H9 (cell line): Measurements from ENCODE around the gene FNIP2. TPM values are rescaled to one million over a fixed set of nuclear protein-coding genes. Genes with fewer than 3 reads are reported as not detected.
"Not testable (repeated sequence)": the region's sequence is repeated elsewhere in the genome, so short reads cannot be mapped to it uniquely, and the experiment has no call there.

Experiments
- DNase-seq: peaks from one replicate; pipeline ENCODE4 v3.0.0-alpha.2; 2017
- H2AFZ ChIP-seq: one replicate; pipeline ENCODE4 v1.6.1; 2013; ENCODE audit warnings: mild to moderate bottlenecking, low read length, control low read depth, moderate library complexity
- H2AK5ac ChIP-seq: 2 replicates; pipeline ENCODE4 v1.6.1; 2013; ENCODE audit warnings: low read length, control low read depth, mixed read lengths; ENCODE audit not compliant: insufficient read length
- H2BK120ac ChIP-seq: one replicate; pipeline ENCODE4 v1.6.1; 2013; ENCODE audit warnings: low read depth, mild to moderate bottlenecking, low read length, control low read depth, inconsistent platforms; ENCODE audit not compliant: poor library complexity, severe bottlenecking
- H2BK12ac ChIP-seq: 2 replicates; pipeline ENCODE4 v1.6.1; 2013; ENCODE audit warnings: low read length, control low read depth, mixed read lengths, low read depth; ENCODE audit not compliant: insufficient read length
- H2BK15ac ChIP-seq: 2 replicates; pipeline ENCODE4 v1.6.1; 2013; ENCODE audit warnings: low read depth, low read length, control low read depth
- H2BK20ac ChIP-seq: one replicate; pipeline ENCODE4 v1.6.1; 2013; ENCODE audit warnings: low read depth, mild to moderate bottlenecking, low read length, control low read depth, inconsistent platforms; ENCODE audit not compliant: poor library complexity, severe bottlenecking
- H2BK5ac ChIP-seq: 2 replicates; pipeline ENCODE4 v1.6.1; 2013; ENCODE audit warnings: low read length, control low read depth, mixed read lengths; ENCODE audit not compliant: insufficient read length
- H3K14ac ChIP-seq: 2 replicates; pipeline ENCODE4 v1.6.1; 2013; ENCODE audit warnings: low read length, control low read depth; ENCODE audit not compliant: insufficient read depth
- H3K18ac ChIP-seq: 2 replicates; pipeline ENCODE4 v1.6.1; 2013; ENCODE audit warnings: low read depth, mild to moderate bottlenecking, mixed read lengths, low read length, control low read depth; ENCODE audit not compliant: insufficient read length
- H3K23ac ChIP-seq: 2 replicates; pipeline ENCODE4 v1.6.1; 2013; ENCODE audit warnings: low read length, control low read depth, mixed read lengths, low read depth; ENCODE audit not compliant: insufficient read length
- H3K23me2 ChIP-seq: 2 replicates; pipeline ENCODE4 v1.6.1; 2013; ENCODE audit warnings: low read depth, mild to moderate bottlenecking, mixed read lengths, low read length, control low read depth; ENCODE audit not compliant: insufficient read length, poor library complexity, severe bottlenecking
- H3K27ac ChIP-seq: 2 replicates; pipeline ENCODE4 v1.5.1; 2013; ENCODE audit warnings: low read length, control low read depth, mixed read lengths, low read depth; ENCODE audit not compliant: insufficient read length
- H3K27me3 ChIP-seq: 2 replicates; pipeline ENCODE4 v1.6.1; 2013; ENCODE audit warnings: low read length, control low read depth, inconsistent platforms; ENCODE audit not compliant: insufficient read depth
- H3K4ac ChIP-seq: 2 replicates; pipeline ENCODE4 v1.6.1; 2013; ENCODE audit warnings: low read depth, mild to moderate bottlenecking, control low read depth, inconsistent platforms, low read length, moderate library complexity
- H3K4me1 ChIP-seq: 2 replicates; pipeline ENCODE4 v1.6.1; 2013; ENCODE audit warnings: low read length, control low read depth, inconsistent platforms; ENCODE audit not compliant: insufficient read depth
- H3K4me2 ChIP-seq: 2 replicates; pipeline ENCODE4 v1.6.1; 2013; ENCODE audit warnings: low read length, control low read depth, mixed read lengths; ENCODE audit not compliant: insufficient read length, insufficient read depth
- H3K56ac ChIP-seq: 2 replicates; pipeline ENCODE4 v1.6.1; 2013; ENCODE audit warnings: low read depth, mild to moderate bottlenecking, mixed read lengths, low read length, control low read depth; ENCODE audit not compliant: insufficient read length
- H3K79me1 ChIP-seq: 2 replicates; pipeline ENCODE4 v1.6.1; 2013; ENCODE audit warnings: low read depth, mild to moderate bottlenecking, moderate library complexity, low read length, control low read depth, inconsistent platforms; ENCODE audit not compliant: insufficient read depth, poor library complexity, severe bottlenecking
- H3K79me2 ChIP-seq: 2 replicates; pipeline ENCODE4 v1.6.1; 2013; ENCODE audit warnings: low read length, control low read depth, inconsistent platforms; ENCODE audit not compliant: insufficient read depth
- H3K9ac ChIP-seq: 2 replicates; pipeline ENCODE4 v1.6.1; 2013; ENCODE audit warnings: low read length, control low read depth, mixed read lengths; ENCODE audit not compliant: insufficient read length; ENCODE audit errors: extremely low read depth
- H3K9me3 ChIP-seq: one replicate; pipeline ENCODE4 v1.6.1; 2013; ENCODE audit warnings: low read depth, low read length, inconsistent platforms; ENCODE audit not compliant: control insufficient read depth
- H3T11ph ChIP-seq: one replicate; pipeline ENCODE4 v1.6.1; 2013; ENCODE audit warnings: mild to moderate bottlenecking, low read length, control low read depth, inconsistent platforms
- H4K20me1 ChIP-seq: one replicate; pipeline ENCODE4 v1.6.1; 2013; ENCODE audit not compliant: control insufficient read depth, insufficient read length, insufficient read depth
- H4K5ac ChIP-seq: 2 replicates; pipeline ENCODE4 v1.6.1; 2013; ENCODE audit warnings: low read depth, mild to moderate bottlenecking, mixed read lengths, low read length, control low read depth; ENCODE audit not compliant: insufficient read length
- H4K8ac ChIP-seq: replicated peaks from 2 replicates; pipeline ENCODE4 v1.6.1; 2013; ENCODE audit warnings: low read length, control low read depth, mixed read lengths, low read depth; ENCODE audit not compliant: insufficient read length
- H4K91ac ChIP-seq: 2 replicates; pipeline ENCODE4 v1.6.1; 2013; ENCODE audit warnings: low read depth, mild to moderate bottlenecking, moderate library complexity, mixed read lengths, low read length, control low read depth; ENCODE audit not compliant: insufficient read length
- H3K27ac Mint-ChIP-seq, 3 experiments: 2 replicates in 2 of 3; 3 replicates in 1 of 3; pipeline ENCODE4 v1.8.0; 2020 to 2021; ENCODE audit warnings: mixed read lengths in 3 of 3, mild to moderate bottlenecking in 1 of 3, moderate library complexity in 1 of 3
- H3K27me3 Mint-ChIP-seq: 2 replicates; pipeline ENCODE4 v1.8.0; 2021; ENCODE audit warnings: low read depth, mild to moderate bottlenecking, moderate library complexity, mixed read lengths
- H3K36me3 Mint-ChIP-seq, 3 experiments: 2 replicates in 2 of 3; 3 replicates in 1 of 3; pipeline ENCODE4 v1.8.0; 2020 to 2021; ENCODE audit warnings: low read depth in 3 of 3, mixed read lengths in 3 of 3; ENCODE audit not compliant: insufficient read depth in 1 of 3
- H3K4me1 Mint-ChIP-seq, 2 experiments: 2 replicates each; pipeline ENCODE4 v1.8.0; 2020; ENCODE audit warnings: mixed read lengths in 2 of 2
- H3K4me3 Mint-ChIP-seq, 2 experiments: 2 replicates in 1 of 2; 3 replicates in 1 of 2; pipeline ENCODE4 v1.8.0; 2020 to 2021; ENCODE audit warnings: mild to moderate bottlenecking in 2 of 2, mixed read lengths in 2 of 2, moderate library complexity in 1 of 2
- H3K9me3 Mint-ChIP-seq, 2 experiments: 2 replicates in 1 of 2; 3 replicates in 1 of 2; pipeline ENCODE4 v1.8.0; 2020; ENCODE audit warnings: mild to moderate bottlenecking in 2 of 2, mixed read lengths in 2 of 2, moderate library complexity in 1 of 2
- WGBS: extraction: QIAGEN DNeasy Blood & Tissue Kit; methylation state at CpG from one replicate; pipeline ENCODE4 v1.1.7; 2013; ENCODE audit warnings: missing lambda C conversion rate, low lambda C conversion rate, mixed read lengths; ENCODE audit not compliant: insufficient read length; ENCODE audit errors: extremely low coverage; 5-methylcytosine and 5-hydroxymethylcytosine counted together
- total RNA-seq: library from RNA; stranded (reverse); gene quantifications from 2 replicates; pipeline ENCODE4 v1.2.1, GENCODE V29; 2021
- TF ChIP-seq, protein P1 (sequence below): fragments of 200-600 bp; sonication (generic); conservative IDR thresholded peaks from 3 replicates; pipeline ENCODE4 v1.8.0; 2021; ENCODE audit warnings: antibody characterized with exemption, mild to moderate bottlenecking

FNIP2 gene
- total RNA-seq, 1 experiment from 2014 or later = 9.6 TPM

DNA sequence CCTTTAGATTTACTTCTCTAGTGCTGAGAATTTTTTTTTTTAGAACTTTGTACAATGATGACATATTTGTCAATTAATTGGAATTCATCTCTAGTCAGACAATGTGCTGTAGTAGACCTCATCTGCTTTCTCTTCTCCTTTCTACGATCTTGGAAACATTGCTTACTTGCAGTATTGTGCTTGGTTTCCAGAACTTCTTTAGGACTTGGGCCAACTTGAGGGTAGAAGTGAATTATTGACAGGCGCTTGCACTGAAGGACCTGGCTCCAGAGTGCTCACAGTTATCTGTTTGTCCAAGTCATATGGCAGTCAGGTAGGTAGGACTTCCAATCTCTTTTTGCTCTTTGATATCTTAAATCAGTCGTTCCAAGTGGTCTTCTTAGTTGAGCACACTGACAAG is 39.6 kb downstream of the FNIP2 start:
- Mint-ChIP-seq H3K4me3 (no peak overlapping the region), H3K36me3 (no peaks in the 10 kb centered on the region), H3K9me3 (no peaks in the 10 kb centered on the region), H3K27me3 (no peaks in the 10 kb centered on the region), H3K27ac (peak overlapping the region in 1 of 3 experiments; percentile 9; a peak in 3 of 7 replicates), H3K4me1 (peaks cover 17 to 19% of the 10 kb centered on the region in 2 experiments)
- Histone ChIP-seq H2BK15ac (no peak overlapping the region), H2BK12ac (no peak overlapping the region), H3K9me3 (no peaks in the 10 kb centered on the region), H3K14ac (no peak overlapping the region), H3K23me2 (no peaks in the 10 kb centered on the region), H3K27ac (no peak overlapping the region), H3K4ac (no peak overlapping the region), H3K9ac (no peak overlapping the region), H4K91ac (no peak overlapping the region), H3K79me1 (no peaks in the 10 kb centered on the region), H2BK5ac (no peak overlapping the region), H2BK20ac (no peak overlapping the region), H3K4me1 (peaks cover 4% of the 10 kb centered on the region; the same call in 1 of the 2 replicates), H2BK120ac (no peak overlapping the region), H4K20me1 (no peaks in the 10 kb centered on the region), H2AFZ (no peak overlapping the region), H4K5ac (no peak overlapping the region), H3K23ac (no peak overlapping the region), H4K8ac (no peak overlapping the region), H2AK5ac (no peak overlapping the region), H3K79me2 (0 out of 2 replicates have a peak, but pooled peaks cover 2% of the 10 kb centered on the region), H3T11ph (no peak overlapping the region), H3K18ac (no peak overlapping the region), H3K4me2 (no peak overlapping the region), H3K56ac (no peak overlapping the region), H3K27me3 (no peaks in the 10 kb centered on the region; the same call in 1 of the 2 replicates)
- WGBS = no CpG with 5 or more reads among the region's 3 CpGs
- TF ChIP-seq, protein P1, sequence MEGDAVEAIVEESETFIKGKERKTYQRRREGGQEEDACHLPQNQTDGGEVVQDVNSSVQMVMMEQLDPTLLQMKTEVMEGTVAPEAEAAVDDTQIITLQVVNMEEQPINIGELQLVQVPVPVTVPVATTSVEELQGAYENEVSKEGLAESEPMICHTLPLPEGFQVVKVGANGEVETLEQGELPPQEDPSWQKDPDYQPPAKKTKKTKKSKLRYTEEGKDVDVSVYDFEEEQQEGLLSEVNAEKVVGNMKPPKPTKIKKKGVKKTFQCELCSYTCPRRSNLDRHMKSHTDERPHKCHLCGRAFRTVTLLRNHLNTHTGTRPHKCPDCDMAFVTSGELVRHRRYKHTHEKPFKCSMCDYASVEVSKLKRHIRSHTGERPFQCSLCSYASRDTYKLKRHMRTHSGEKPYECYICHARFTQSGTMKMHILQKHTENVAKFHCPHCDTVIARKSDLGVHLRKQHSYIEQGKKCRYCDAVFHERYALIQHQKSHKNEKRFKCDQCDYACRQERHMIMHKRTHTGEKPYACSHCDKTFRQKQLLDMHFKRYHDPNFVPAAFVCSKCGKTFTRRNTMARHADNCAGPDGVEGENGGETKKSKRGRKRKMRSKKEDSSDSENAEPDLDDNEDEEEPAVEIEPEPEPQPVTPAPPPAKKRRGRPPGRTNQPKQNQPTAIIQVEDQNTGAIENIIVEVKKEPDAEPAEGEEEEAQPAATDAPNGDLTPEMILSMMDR = no peak
- no peak for DNase-seq

DNA sequence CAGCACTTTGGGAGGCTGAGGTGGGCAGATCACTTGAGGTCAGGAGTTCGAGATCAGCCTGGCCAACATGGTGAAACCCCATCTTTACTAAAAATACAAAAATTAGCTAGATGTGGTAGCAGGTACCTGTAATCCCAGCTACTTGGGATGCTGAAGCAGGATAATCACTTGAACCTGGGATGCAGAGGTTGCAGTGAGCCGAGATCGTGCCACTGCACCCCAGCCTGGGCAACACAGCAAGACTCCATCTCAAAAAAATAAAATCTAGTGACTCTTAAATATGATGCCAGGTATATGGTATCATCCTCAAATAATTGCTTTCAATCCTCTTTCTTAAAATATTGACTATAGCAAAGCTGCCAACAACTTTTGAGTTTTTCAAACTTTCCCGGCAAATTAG is 40.4 kb downstream of the FNIP2 start:
- H4K5ac ChIP-seq, H2AFZ ChIP-seq, H2AK5ac ChIP-seq, H3K18ac ChIP-seq, H2BK5ac ChIP-seq, H3K9me3 Mint-ChIP-seq, H4K20me1 ChIP-seq, H3K4me2 ChIP-seq, H3K23me2 ChIP-seq, H4K91ac ChIP-seq, H3K4me1 ChIP-seq, H3K4ac ChIP-seq, H3K56ac ChIP-seq, H2BK12ac ChIP-seq, H3K9me3 ChIP-seq, H2BK20ac ChIP-seq, H3K36me3 Mint-ChIP-seq, H4K8ac ChIP-seq, H3K27ac ChIP-seq, H3K4me3 Mint-ChIP-seq, H3T11ph ChIP-seq, H3K9ac ChIP-seq, H3K27me3 Mint-ChIP-seq, H3K79me1 ChIP-seq, H3K27ac Mint-ChIP-seq, H3K23ac ChIP-seq, H3K14ac ChIP-seq, H2BK120ac ChIP-seq, H2BK15ac ChIP-seq, H3K27me3 ChIP-seq, DNase-seq, H3K79me2 ChIP-seq: not testable (repeated sequence)
- H3K4me1 Mint-ChIP-seq = peaks cover 22 to 26% of the 10 kb centered on the region in 2 experiments
- whole genome bisulfite sequencing = no CpG with 5 or more reads among the region's 4 CpGs
